ENCODE results near the gene INF2.

The INF2 gene

DNA sequence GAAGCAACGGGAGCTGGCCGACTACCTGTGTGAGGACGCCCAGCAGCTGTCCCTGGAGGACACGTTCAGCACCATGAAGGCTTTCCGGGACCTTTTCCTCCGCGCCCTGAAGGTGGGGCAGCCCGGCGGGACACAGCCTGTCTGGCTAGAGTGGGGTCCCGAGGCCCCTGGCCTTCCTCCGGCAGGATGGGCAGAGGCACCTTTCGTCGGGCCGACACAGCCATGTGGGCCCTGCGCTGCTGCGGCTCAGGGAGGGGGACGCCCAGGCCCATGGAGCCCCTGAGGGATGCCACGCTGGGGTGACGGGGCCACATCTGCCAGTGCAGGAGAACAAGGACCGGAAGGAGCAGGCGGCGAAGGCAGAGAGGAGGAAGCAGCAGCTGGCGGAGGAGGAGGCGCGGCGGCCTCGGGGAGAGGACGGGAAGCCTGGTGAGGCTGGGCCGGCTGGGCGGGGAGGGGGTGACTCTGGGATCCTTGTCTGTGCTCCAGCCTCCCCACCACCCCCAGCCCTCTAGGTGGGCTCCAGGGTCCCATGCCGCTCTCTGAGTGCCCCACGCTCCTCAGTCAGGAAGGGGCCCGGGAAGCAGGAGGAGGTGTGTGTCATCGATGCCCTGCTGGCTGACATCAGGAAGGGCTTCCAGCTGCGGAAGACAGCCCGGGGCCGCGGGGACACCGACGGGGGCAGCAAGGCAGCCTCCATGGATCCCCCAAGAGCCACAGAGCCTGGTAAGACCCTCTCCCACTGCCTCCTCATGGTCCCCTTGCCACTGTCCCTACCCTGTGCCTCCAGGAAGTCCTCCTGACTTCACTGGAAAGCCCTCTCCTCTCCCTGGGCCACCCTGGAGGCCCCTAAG lies 23.7 kb downstream of the INF2 start:
- TF ChIP-seq, protein P1, sequence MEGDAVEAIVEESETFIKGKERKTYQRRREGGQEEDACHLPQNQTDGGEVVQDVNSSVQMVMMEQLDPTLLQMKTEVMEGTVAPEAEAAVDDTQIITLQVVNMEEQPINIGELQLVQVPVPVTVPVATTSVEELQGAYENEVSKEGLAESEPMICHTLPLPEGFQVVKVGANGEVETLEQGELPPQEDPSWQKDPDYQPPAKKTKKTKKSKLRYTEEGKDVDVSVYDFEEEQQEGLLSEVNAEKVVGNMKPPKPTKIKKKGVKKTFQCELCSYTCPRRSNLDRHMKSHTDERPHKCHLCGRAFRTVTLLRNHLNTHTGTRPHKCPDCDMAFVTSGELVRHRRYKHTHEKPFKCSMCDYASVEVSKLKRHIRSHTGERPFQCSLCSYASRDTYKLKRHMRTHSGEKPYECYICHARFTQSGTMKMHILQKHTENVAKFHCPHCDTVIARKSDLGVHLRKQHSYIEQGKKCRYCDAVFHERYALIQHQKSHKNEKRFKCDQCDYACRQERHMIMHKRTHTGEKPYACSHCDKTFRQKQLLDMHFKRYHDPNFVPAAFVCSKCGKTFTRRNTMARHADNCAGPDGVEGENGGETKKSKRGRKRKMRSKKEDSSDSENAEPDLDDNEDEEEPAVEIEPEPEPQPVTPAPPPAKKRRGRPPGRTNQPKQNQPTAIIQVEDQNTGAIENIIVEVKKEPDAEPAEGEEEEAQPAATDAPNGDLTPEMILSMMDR (IDR thresholded peaks at IDR 0.05; ENCODE audit: low read length), result no peak
- TF ChIP-seq EZH2 (optimal IDR thresholded peaks at IDR 0.05; ENCODE audit: low read depth, low read length) (no peak), EZH2phosphoT487 (IDR thresholded peaks at IDR 0.05; ENCODE audit: low read length) (no peak)
- no peak overlapping the region for H3K4me2 ChIP-seq (ENCODE audit: low read depth, low read length)
- no peaks in the 10 kb centered on the region for H3F3A ChIP-seq (ENCODE audit: insufficient read depth, low read length)
- H3K9me2 ChIP-seq (replicated peaks; ENCODE audit: insufficient read depth, low read length), result no peaks in the 10 kb centered on the region
- H3K9me3 ChIP-seq (replicated peaks; ENCODE audit: insufficient read depth, low read length), result no peaks in the 10 kb centered on the region
- H3K27ac ChIP-seq (ENCODE audit: low read length), result no peak overlapping the region
- no peaks in the 10 kb centered on the region for H3K4me1 ChIP-seq (ENCODE audit: low read length)
- no peaks in the 10 kb centered on the region for H3K79me2 ChIP-seq (ENCODE audit: low read length)
- no peak overlapping the region for H2AFZ ChIP-seq (ENCODE audit: low read length)
- H3K27me3 ChIP-seq (replicated peaks; ENCODE audit: insufficient read depth, low read length), result no peaks in the 10 kb centered on the region
- H4K20me1 ChIP-seq (ENCODE audit: insufficient read depth, low read length), result no peaks in the 10 kb centered on the region
- no peak overlapping the region for H3K9ac ChIP-seq (ENCODE audit: low read length)
- no peaks in the 10 kb centered on the region for H3K36me3 ChIP-seq (replicated peaks; ENCODE audit: insufficient read depth, low read length)
- no peak overlapping the region for H3K4me3 ChIP-seq (ENCODE audit: low read length)
- DNase-seq, result no peak

DNA sequence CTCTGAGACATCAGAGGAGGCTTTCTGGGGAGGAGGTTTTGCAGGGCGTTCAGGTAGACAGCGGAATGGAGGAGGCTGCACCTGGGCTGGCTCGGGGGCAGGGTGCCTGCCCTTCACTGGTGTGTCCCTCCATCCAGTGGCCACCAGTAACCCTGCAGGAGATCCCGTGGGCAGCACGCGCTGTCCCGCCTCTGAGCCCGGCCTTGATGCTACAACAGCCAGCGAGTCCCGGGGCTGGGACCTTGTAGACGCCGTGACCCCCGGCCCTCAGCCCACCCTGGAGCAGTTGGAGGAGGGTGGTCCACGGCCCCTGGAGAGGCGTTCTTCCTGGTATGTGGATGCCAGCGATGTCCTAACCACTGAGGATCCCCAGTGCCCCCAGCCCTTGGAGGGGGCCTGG lies 24.6 kb downstream of the INF2 start:
- no peaks in the 10 kb centered on the region for H3K27me3 ChIP-seq (replicated peaks; ENCODE audit: insufficient read depth, low read length)
- no peak overlapping the region for H3K4me2 ChIP-seq (ENCODE audit: low read depth, low read length)
- H4K20me1 ChIP-seq (ENCODE audit: insufficient read depth, low read length), result no peaks in the 10 kb centered on the region
- H3K9ac ChIP-seq (ENCODE audit: low read length), result no peak overlapping the region
- no peaks in the 10 kb centered on the region for H3K36me3 ChIP-seq (replicated peaks; ENCODE audit: insufficient read depth, low read length)
- H3K79me2 ChIP-seq (ENCODE audit: low read length), result no peaks in the 10 kb centered on the region
- H3F3A ChIP-seq (ENCODE audit: insufficient read depth, low read length), result no peaks in the 10 kb centered on the region
- TF ChIP-seq, protein P1 (IDR thresholded peaks at IDR 0.05; ENCODE audit: low read length), result no peak
- TF ChIP-seq EZH2phosphoT487 (IDR thresholded peaks at IDR 0.05; ENCODE audit: low read length) (no peak), EZH2 (optimal IDR thresholded peaks at IDR 0.05; ENCODE audit: low read depth, low read length) (no peak)
- H3K4me3 ChIP-seq (ENCODE audit: low read length), result no peak overlapping the region
- no peaks in the 10 kb centered on the region for H3K9me3 ChIP-seq (replicated peaks; ENCODE audit: insufficient read depth, low read length)
- no peaks in the 10 kb centered on the region for H3K4me1 ChIP-seq (ENCODE audit: low read length)
- no peak overlapping the region for H3K27ac ChIP-seq (ENCODE audit: low read length)
- no peak for DNase-seq
- H3K9me2 ChIP-seq (replicated peaks; ENCODE audit: insufficient read depth, low read length), result no peaks in the 10 kb centered on the region
- no peak overlapping the region for H2AFZ ChIP-seq (ENCODE audit: low read length)

DNA sequence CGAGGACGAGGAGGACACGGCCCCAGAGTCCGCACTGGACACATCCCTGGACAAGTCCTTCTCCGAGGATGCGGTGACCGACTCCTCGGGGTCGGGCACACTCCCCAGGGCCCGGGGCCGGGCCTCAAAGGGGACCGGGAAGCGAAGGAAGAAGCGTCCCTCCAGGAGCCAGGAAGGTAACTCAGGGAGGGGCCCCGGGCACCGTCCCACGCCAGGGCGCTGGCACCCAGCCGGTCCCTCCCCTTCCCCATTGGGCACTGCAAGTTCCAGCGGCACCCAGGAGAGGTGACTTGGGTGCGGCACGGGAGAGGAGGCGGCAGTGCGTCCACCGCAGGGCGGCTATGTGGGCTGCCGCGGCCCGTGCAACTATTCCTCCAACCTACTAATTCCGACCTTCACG lies 25.3 kb downstream of the INF2 start:
- Histone ChIP-seq H3K27me3 (replicated peaks; ENCODE audit: insufficient read depth, low read length) (no peaks in the 10 kb centered on the region), H3K79me2 (ENCODE audit: low read length) (no peaks in the 10 kb centered on the region), H3K4me1 (ENCODE audit: low read length) (no peaks in the 10 kb centered on the region), H3K4me2 (ENCODE audit: low read depth, low read length) (no peak overlapping the region), H3F3A (ENCODE audit: insufficient read depth, low read length) (no peaks in the 10 kb centered on the region), H3K4me3 (ENCODE audit: low read length) (no peak overlapping the region), H3K9ac (ENCODE audit: low read length) (no peak overlapping the region), H3K27ac (ENCODE audit: low read length) (no peak overlapping the region), H4K20me1 (ENCODE audit: insufficient read depth, low read length) (no peaks in the 10 kb centered on the region), H3K9me2 (replicated peaks; ENCODE audit: insufficient read depth, low read length) (no peaks in the 10 kb centered on the region), H3K36me3 (replicated peaks; ENCODE audit: insufficient read depth, low read length) (no peaks in the 10 kb centered on the region), H2AFZ (ENCODE audit: low read length) (no peak overlapping the region), H3K9me3 (replicated peaks; ENCODE audit: insufficient read depth, low read length) (no peaks in the 10 kb centered on the region)
- DNase-seq, result no peak
- TF ChIP-seq EZH2 (optimal IDR thresholded peaks at IDR 0.05; ENCODE audit: low read depth, low read length), result no peak
- TF ChIP-seq EZH2phosphoT487 (IDR thresholded peaks at IDR 0.05; ENCODE audit: low read length), result no peak
- TF ChIP-seq, protein P1 (IDR thresholded peaks at IDR 0.05; ENCODE audit: low read length), result no peak

All from MM.1S (cell line).